Measurements from ENCODE around the gene AS3MT. TPM values are rescaled to one million over a fixed set of nuclear protein-coding genes. Genes with fewer than 3 reads are reported as not detected.

AS3MT gene
- polyA plus RNA-seq, 1 experiment, result 6.7 TPM

DNA sequence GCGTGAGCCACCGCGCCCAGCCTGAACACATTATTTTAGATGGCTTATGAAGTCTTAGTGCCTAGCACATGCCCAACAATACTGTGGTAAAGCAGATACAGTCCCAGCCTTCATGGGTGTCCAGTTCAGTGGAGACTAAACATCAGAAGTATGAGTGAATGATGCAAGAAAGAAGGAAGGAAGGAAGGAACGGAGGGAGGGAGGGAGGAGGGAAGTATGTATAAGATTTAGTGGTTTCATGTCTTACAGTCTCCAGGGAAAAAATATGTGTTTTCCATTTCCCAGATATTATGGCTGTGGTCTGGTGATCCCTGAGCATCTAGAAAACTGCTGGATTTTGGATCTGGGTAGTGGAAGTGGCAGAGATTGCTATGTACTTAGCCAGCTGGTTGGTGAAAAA, 2.9 kb downstream of the AS3MT start:
- H3K27me3 ChIP-seq (ENCODE audit: control insufficient read depth, insufficient read depth, low read length), result no peaks in the 10 kb centered on the region
- DNase-seq (ENCODE audit: low read depth, low spot score), result no peak
- H3K9me3 ChIP-seq (ENCODE audit: control insufficient read depth, insufficient read depth, low read length), result no peaks in the 10 kb centered on the region
- ChIA-PET POLR2A (no interaction called here), CTCF (interaction anchor here (0.7 kb wide), 1 partner anchor 29 kb away, joined by 3 read pairs; no protein-coding TSS in a partner anchor)
- no peak overlapping the region for H3K4me3 ChIP-seq (ENCODE audit: low read depth, low read length)
- H3K27ac ChIP-seq (ENCODE audit: low read depth, low read length), result no peak overlapping the region
- TF ChIP-seq CTCF (IDR thresholded peaks at IDR 0.05; ENCODE audit: low read depth, low read length), result no peak

DNA sequence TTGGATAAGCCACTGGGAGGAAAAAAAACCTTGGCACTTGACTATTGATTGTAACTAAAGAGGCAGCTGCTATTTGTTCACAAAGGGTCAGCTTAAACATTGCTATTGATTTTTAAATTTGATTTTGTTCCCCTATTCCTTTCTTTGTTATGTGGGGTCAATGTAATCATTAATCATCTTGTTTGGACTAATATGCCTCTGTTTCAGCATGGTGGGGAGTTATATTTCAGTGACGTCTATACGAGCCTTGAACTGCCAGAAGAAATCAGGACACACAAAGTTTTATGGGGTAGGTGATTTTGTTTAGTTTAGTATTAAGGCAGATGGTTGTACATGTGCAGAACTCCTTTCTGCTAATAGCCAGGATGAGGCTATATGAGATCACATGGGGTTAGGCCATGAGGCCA, 7.5 kb downstream of the AS3MT start:
- Histone ChIP-seq H3K27me3 (ENCODE audit: control insufficient read depth, insufficient read depth, low read length) (no peaks in the 10 kb centered on the region), H3K27ac (ENCODE audit: low read depth, low read length) (no peak overlapping the region), H3K4me3 (ENCODE audit: low read depth, low read length) (no peak overlapping the region), H3K9me3 (ENCODE audit: control insufficient read depth, insufficient read depth, low read length) (no peaks in the 10 kb centered on the region)
- TF ChIP-seq CTCF (IDR thresholded peaks at IDR 0.05; ENCODE audit: low read depth, low read length), result no peak
- ChIA-PET CTCF (no interaction called here), POLR2A (no interaction called here)
- no peak for DNase-seq (ENCODE audit: low read depth, low spot score)

- Histone ChIP-seq H3K27ac (ENCODE audit: low read depth, low read length) (no peak overlapping the region), H3K27me3 (ENCODE audit: control insufficient read depth, insufficient read depth, low read length) (no peaks in the 10 kb centered on the region), H3K4me3 (ENCODE audit: low read depth, low read length) (no peak overlapping the region), H3K9me3 (ENCODE audit: control insufficient read depth, insufficient read depth, low read length) (no peaks in the 10 kb centered on the region)
- no peak for TF ChIP-seq CTCF (IDR thresholded peaks at IDR 0.05; ENCODE audit: low read depth, low read length)
- ChIA-PET CTCF (interaction anchor here (1.1 to 1.3 kb wide), 2 partner anchors 23 to 366 kb away, joined by 4 to 5 read pairs; no protein-coding TSS in a partner anchor), POLR2A (no interaction called here)
- DNase-seq (ENCODE audit: low read depth, low spot score), result no peak
These were observed 9.4 kb downstream of the AS3MT start for GRCh38 chr10:102878629-102879028.

- ChIA-PET POLR2A (no interaction called here), CTCF (interaction anchor here (0.7 kb wide), 1 partner anchor 21 kb away, joined by 4 read pairs; no protein-coding TSS in a partner anchor)
- Histone ChIP-seq H3K27me3 (ENCODE audit: control insufficient read depth, insufficient read depth, low read length) (no peaks in the 10 kb centered on the region), H3K9me3 (ENCODE audit: control insufficient read depth, insufficient read depth, low read length) (no peaks in the 10 kb centered on the region), H3K4me3 (ENCODE audit: low read depth, low read length) (no peak overlapping the region), H3K27ac (ENCODE audit: low read depth, low read length) (no peak overlapping the region)
- no peak for DNase-seq (ENCODE audit: low read depth, low spot score)
- TF ChIP-seq CTCF (IDR thresholded peaks at IDR 0.05; ENCODE audit: low read depth, low read length), result no peak
These were observed 11.0 kb downstream of the AS3MT start for GRCh38 chr10:102880256-102880655.

DNA sequence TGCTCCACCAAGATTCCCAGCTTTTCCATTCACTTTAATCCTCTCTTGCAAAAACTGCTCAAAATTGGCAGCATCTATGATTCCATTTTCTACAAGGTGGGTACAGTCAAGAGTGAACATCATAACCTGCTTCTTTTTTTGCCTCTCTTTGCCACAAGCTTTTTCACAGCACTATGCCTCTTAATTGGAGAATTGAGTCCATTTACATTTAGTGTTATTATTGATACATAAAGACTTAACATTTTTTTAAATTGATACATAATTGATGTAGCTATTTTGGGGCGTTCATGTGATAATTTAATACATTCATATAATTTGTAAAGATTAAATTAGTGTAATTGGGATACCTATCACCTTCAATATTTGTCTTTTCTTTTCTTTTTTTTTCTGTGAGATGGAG, 18.8 kb downstream of the AS3MT start:
- no peaks in the 10 kb centered on the region for H3K9me3 ChIP-seq (ENCODE audit: control insufficient read depth, insufficient read depth, low read length)
- no peaks in the 10 kb centered on the region for H3K27me3 ChIP-seq (ENCODE audit: control insufficient read depth, insufficient read depth, low read length)
- DNase-seq (ENCODE audit: low read depth, low spot score), result no peak
- H3K4me3 ChIP-seq (ENCODE audit: low read depth, low read length), result no peak overlapping the region
- CTCF ChIA-PET, result interaction anchor here (0.9 to 3.6 kb wide), 2 partner anchors 13 to 55 kb away, joined by 3 to 17 read pairs; no protein-coding TSS in a partner anchor
- TF ChIP-seq CTCF (IDR thresholded peaks at IDR 0.05; ENCODE audit: low read depth, low read length), result no peak
- POLR2A ChIA-PET, result no interaction called here
- H3K27ac ChIP-seq (ENCODE audit: low read depth, low read length), result no peak overlapping the region

All from AG04450 (cell line).